HG03175 (cell line): ENCODE results near the gene CNOT4.
"Not testable (repeated sequence)": the region's sequence is repeated elsewhere in the genome, so short reads cannot be mapped to it uniquely, and the experiment has no call there.

Source experiments
- ATAC-seq: cut with Tn5 transposase; IDR thresholded peaks from one replicate; pipeline ENCODE4 v1.9.1; 2021; ENCODE audit warnings: mild to moderate bottlenecking, moderate library complexity; ENCODE audit not compliant: unreplicated experiment

Gene CNOT4

GRCh38 chr7:135366843-135367508 is 142.9 kb downstream of the CNOT4 start:
- ATAC-seq, result no peak

GRCh38 chr7:135365721-135366120 is 144.2 kb downstream of the CNOT4 start:
- no peak for ATAC-seq

- no peak for ATAC-seq
Observed at GRCh38 chr7:135364206-135364605, 145.7 kb downstream of the CNOT4 start.

- no peak for ATAC-seq
Observed at GRCh38 chr7:135362871-135363270, 147.0 kb downstream of the CNOT4 start.

GRCh38 chr7:135361788-135362187 is 148.1 kb downstream of the CNOT4 start:
- no peak for ATAC-seq

- no peak for ATAC-seq
Observed at GRCh38 chr7:135359615-135360014, 150.3 kb downstream of the CNOT4 start.

GRCh38 chr7:135355377-135356048 is 154.4 kb downstream of the CNOT4 start:
- ATAC-seq, result no peak

GRCh38 chr7:135353832-135354231 is 156.1 kb downstream of the CNOT4 start:
- no peak for ATAC-seq

GRCh38 chr7:135352285-135352684 is 157.6 kb downstream of the CNOT4 start:
- no peak for ATAC-seq

- not testable (repeated sequence) for ATAC-seq
Observed at GRCh38 chr7:135351070-135351469, 158.8 kb downstream of the CNOT4 start.

GRCh38 chr7:135349746-135350145 is 160.2 kb downstream of the CNOT4 start:
- no peak for ATAC-seq

- ATAC-seq, result no peak
Observed at GRCh38 chr7:135348493-135348892, 161.4 kb downstream of the CNOT4 start.

GRCh38 chr7:135343361-135343760 is 166.5 kb downstream of the CNOT4 start:
- ATAC-seq, result no peak

- no peak for ATAC-seq
Observed at GRCh38 chr7:135342887-135343286, 167.0 kb downstream of the CNOT4 start.

- ATAC-seq, result no peak
Observed at GRCh38 chr7:135341049-135341448, 168.9 kb downstream of the CNOT4 start.

GRCh38 chr7:135337977-135338550 is 171.8 kb downstream of the CNOT4 start:
- no peak for ATAC-seq

GRCh38 chr7:135337506-135337905 is 172.4 kb downstream of the CNOT4 start:
- no peak for ATAC-seq

- ATAC-seq, result peak; percentile 64
Observed at GRCh38 chr7:135335628-135336139, 174.2 kb downstream of the CNOT4 start.

- no peak for ATAC-seq
Observed at GRCh38 chr7:135334830-135335543, 174.9 kb downstream of the CNOT4 start.

GRCh38 chr7:135333946-135334345 is 176.0 kb downstream of the CNOT4 start:
- ATAC-seq, result no peak

- ATAC-seq, result no peak
Observed at GRCh38 chr7:135333200-135333599, 176.7 kb downstream of the CNOT4 start.
